HTERT RPE-1 (cell line): ENCODE results near the gene FZD2.

Source experiments
- in situ Hi-C: fragments of 300-500 bp; cut with MboI; formaldehyde crosslinking; loops from 4 replicates; pipeline ENCODE4 v1.14.3; 2020; ENCODE audit warnings: low sequenced_read_pairs

FZD2 gene

DNA sequence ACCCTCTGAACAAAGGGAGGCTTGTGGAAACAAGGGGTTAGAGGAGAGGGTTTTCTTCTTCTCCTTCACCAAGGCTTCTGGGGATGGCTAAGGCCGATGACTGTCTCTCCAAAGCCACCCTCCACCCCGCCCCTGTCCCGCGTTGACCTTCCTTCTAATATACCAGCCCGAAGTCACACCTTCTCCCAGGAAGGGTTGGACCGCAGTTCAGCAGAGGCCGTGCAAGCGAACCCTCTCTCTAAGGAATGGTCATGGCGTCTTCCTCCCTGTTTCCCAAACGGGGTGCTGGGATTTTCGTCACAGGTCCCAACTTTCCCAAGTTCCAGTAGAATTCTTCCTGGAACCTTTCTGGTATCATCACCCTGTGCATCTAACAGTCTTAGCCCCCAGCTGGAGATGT is 49.4 kb downstream of the FZD2 start:
- in situ Hi-C loops: no loop called here

- in situ Hi-C loops: no loop called here
Measured at GRCh38 chr17:44607836-44608690, 50.8 kb downstream of the FZD2 start.

DNA sequence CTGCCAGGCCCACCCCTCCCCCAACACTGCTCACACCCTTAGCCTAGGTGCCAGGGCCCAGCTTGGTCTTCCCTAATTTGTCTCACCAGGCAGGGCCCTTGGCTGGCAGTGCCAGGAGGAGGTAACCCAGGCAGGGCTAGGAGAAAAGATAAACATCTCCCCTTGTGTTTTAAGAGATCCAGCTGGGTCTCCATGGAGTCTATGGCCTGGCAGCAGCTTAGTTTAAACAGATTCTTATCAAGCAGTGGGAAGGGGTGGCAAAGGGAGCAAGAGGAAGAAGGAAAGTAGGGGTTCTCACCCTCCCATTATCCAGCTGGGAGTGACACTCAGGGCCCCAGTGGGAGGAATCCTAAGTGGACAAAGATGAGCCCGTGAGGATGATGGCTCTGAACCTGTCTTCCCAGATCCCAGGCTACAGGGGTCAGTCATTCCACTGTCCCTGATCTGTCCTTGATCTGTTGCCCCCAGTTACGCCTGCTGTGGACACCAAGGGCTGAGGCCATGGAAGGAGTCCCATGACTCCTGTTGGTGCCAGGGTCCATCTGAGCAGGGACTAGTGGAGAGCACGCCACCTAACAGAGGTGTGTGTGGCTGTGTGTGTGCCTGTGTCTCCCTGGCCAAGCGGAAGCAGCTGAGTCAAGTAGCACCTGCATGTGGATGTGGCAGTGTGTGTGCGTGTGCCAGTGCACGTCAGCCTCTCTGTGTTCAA is 51.6 kb downstream of the FZD2 start:
- in situ Hi-C loops: no loop called here

- in situ Hi-C loops: no loop called here
Measured at GRCh38 chr17:44610331-44610730, 53.0 kb downstream of the FZD2 start.
